ENCODE data around the gene GNG7.
A peak's percentile ranks its signal among the peaks of the same experiment; 100 is the strongest.
"Not testable (repeated sequence)": the region's sequence is repeated elsewhere in the genome, so short reads cannot be mapped to it uniquely, and the experiment has no call there.

Gene GNG7

GRCh38 chr19:2676823-2677222 is 25.7 kb downstream of the GNG7 start:
- Mint-ChIP-seq H3K4me3 (no peak overlapping the region), H3K9me3 (no peaks in the 10 kb centered on the region)
- no peak for ATAC-seq (replicated peaks; ENCODE audit: extremely low read depth, poor library complexity, severe bottlenecking)

GRCh38 chr19:2675892-2676291 is 26.6 kb downstream of the GNG7 start:
- H3K9me3 Mint-ChIP-seq, result no peaks in the 10 kb centered on the region
- no peak for ATAC-seq (replicated peaks; ENCODE audit: extremely low read depth, poor library complexity, severe bottlenecking)
- DNase-seq (ENCODE audit: low spot score in 2 of 2), result no peak
- H3K27me3 Mint-ChIP-seq, result peaks cover 26% of the 10 kb centered on the region
- H3K4me1 Mint-ChIP-seq, result no peaks in the 10 kb centered on the region
- H3K4me3 Mint-ChIP-seq, result no peak overlapping the region
- no peak overlapping the region for H3K27ac Mint-ChIP-seq (ENCODE audit: low read depth)
- H3K36me3 Mint-ChIP-seq (ENCODE audit: insufficient read depth), result no peaks in the 10 kb centered on the region

More at GRCh38 chr19:2676823-2677222, 25.7 kb downstream of the GNG7 start:
- no peak for DNase-seq (ENCODE audit: low spot score in 2 of 2)
- no peak overlapping the region for H3K27ac Mint-ChIP-seq (ENCODE audit: low read depth)
- H3K36me3 Mint-ChIP-seq (ENCODE audit: insufficient read depth), result no peaks in the 10 kb centered on the region
- no peaks in the 10 kb centered on the region for H3K4me1 Mint-ChIP-seq
- H3K27me3 Mint-ChIP-seq, result peaks cover 26% of the 10 kb centered on the region

- peaks cover 5% of the 10 kb centered on the region for H3K36me3 Mint-ChIP-seq (ENCODE audit: insufficient read depth)
- no peak for DNase-seq (ENCODE audit: low spot score in 2 of 2)
Observed at GRCh38 chr19:2670217-2670616, 32.3 kb downstream of the GNG7 start.

GRCh38 chr19:2668175-2668763 is 34.2 kb downstream of the GNG7 start:
- no peak for DNase-seq (ENCODE audit: low spot score in 2 of 2)
- Mint-ChIP-seq H3K4me3 (no peak overlapping the region), H3K27ac (ENCODE audit: low read depth) (no peak overlapping the region), H3K27me3 (peaks cover 17% of the 10 kb centered on the region), H3K4me1 (no peaks in the 10 kb centered on the region), H3K36me3 (ENCODE audit: insufficient read depth) (peaks cover 5% of the 10 kb centered on the region), H3K9me3 (no peaks in the 10 kb centered on the region)
- ATAC-seq (replicated peaks; ENCODE audit: extremely low read depth, poor library complexity, severe bottlenecking), result no peak

More at GRCh38 chr19:2670217-2670616, 32.3 kb downstream of the GNG7 start:
- Mint-ChIP-seq H3K4me3 (no peak overlapping the region), H3K4me1 (no peaks in the 10 kb centered on the region), H3K27ac (ENCODE audit: low read depth) (no peak overlapping the region), H3K27me3 (peaks cover 12% of the 10 kb centered on the region), H3K9me3 (no peaks in the 10 kb centered on the region)
- ATAC-seq (replicated peaks; ENCODE audit: extremely low read depth, poor library complexity, severe bottlenecking), result no peak

GRCh38 chr19:2667349-2667748 is 35.1 kb downstream of the GNG7 start:
- H3K4me3 Mint-ChIP-seq; H3K9me3 Mint-ChIP-seq; DNase-seq (ENCODE audit: low spot score in 2 of 2); H3K36me3 Mint-ChIP-seq (ENCODE audit: insufficient read depth); ATAC-seq (replicated peaks; ENCODE audit: extremely low read depth, poor library complexity, severe bottlenecking); H3K27ac Mint-ChIP-seq (ENCODE audit: low read depth); H3K4me1 Mint-ChIP-seq: not testable (repeated sequence)
- peaks cover 17% of the 10 kb centered on the region for H3K27me3 Mint-ChIP-seq

DNA sequence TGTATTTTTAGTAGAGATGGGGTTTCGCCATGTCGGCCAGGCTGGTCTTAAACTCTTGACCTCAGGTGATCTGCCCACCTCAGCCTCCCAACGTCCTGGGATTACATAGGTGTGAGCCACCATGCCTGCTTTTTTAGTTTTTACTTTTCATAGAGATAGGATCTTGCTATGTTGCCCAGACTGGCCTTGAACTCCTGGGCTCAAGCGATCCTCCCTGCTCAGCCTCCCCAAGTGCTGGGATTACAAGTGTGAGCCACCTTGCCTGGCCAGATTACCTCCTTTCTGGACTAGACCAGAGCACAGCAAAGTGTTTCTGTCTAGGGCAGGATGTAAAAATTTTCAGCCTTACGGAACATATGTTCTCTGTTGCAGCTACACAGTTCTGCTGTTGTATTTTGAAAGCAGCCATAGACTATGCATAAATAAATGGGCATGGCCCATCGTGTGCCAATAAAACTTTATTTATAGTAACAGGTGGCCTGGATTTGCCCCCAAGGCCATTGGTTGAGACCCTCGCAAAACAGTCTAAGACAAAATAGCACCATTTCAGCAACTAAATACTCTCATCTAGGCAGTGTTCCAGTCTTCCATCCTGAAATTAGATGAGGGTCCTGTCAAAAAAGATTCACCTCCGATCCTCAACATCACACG is 36.0 kb downstream of the GNG7 start:
- Mint-ChIP-seq H3K27me3 (peaks cover 17% of the 10 kb centered on the region), H3K4me3 (no peak overlapping the region), H3K9me3 (no peaks in the 10 kb centered on the region), H3K4me1 (no peaks in the 10 kb centered on the region), H3K27ac (ENCODE audit: low read depth) (no peak overlapping the region), H3K36me3 (ENCODE audit: insufficient read depth) (peaks cover 5% of the 10 kb centered on the region)
- ATAC-seq (replicated peaks; ENCODE audit: extremely low read depth, poor library complexity, severe bottlenecking), result no peak
- no peak for DNase-seq (ENCODE audit: low spot score in 2 of 2)

DNA sequence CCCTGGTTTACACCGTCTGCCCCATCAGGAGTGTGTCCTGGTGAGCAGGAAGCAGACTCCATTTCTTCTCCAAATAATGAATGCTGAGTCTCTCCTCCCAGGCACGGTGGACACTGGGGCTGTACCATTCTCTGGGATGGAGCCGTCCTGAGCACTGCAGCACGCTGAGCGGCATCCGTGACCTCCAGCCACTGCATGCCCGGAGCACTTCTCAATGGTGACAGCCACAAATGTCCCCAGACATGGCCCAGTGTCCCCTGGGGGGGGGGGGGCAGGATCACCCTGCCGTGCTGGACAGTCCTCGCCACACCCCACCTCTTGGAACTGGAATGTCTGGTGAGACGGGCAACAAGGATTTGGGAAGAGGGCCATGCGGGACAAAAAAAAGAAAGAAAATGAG is 37.4 kb downstream of the GNG7 start:
- no peaks in the 10 kb centered on the region for H3K9me3 Mint-ChIP-seq
- ATAC-seq (replicated peaks; ENCODE audit: extremely low read depth, poor library complexity, severe bottlenecking) (no peak), DNase-seq (ENCODE audit: low spot score in 2 of 2) (no peak)
- peaks cover 5% of the 10 kb centered on the region for H3K36me3 Mint-ChIP-seq (ENCODE audit: insufficient read depth)
- H3K27ac Mint-ChIP-seq (ENCODE audit: low read depth), result no peak overlapping the region
- H3K27me3 Mint-ChIP-seq, result peaks cover 17% of the 10 kb centered on the region
- H3K4me1 Mint-ChIP-seq, result no peaks in the 10 kb centered on the region
- no peak overlapping the region for H3K4me3 Mint-ChIP-seq

DNA sequence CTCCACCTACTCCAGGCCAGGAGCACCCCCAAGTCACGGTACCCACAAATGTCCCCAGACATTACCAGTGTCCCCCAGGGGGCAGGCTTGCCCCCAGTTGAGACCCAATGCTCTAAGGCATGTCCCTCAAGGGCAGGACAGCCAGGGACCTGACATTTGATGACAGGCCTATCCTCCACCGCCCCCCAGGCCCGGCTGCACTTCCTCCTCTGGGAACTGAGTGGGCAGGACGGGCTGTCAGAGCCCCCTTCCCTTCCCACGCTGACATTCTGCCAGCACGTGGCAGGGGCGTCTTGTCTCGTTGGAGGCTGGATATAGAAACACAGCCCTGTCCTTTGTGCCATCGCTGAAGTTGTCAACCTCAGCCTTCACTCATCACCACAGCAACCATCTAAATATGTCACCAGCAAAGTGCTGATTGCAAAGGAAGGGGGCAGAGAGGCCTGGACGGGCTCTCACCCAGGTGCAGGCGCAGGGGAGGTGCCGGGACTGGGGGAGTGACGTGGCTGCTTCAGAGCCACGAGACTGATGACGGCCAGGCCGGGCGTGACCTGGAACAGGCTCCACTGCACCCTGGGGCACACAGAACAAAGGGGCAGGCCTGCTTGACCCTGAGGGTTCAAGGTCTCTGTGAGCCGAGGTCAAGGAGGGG is 38.4 kb downstream of the GNG7 start:
- Mint-ChIP-seq H3K27me3 (peaks cover 17% of the 10 kb centered on the region), H3K4me1 (no peaks in the 10 kb centered on the region), H3K9me3 (no peaks in the 10 kb centered on the region), H3K36me3 (ENCODE audit: insufficient read depth) (peaks cover 5% of the 10 kb centered on the region), H3K4me3 (no peak overlapping the region), H3K27ac (ENCODE audit: low read depth) (peak overlapping the region; percentile 4)
- ATAC-seq (replicated peaks; ENCODE audit: extremely low read depth, poor library complexity, severe bottlenecking), result peak; percentile 36
- no peak for DNase-seq (ENCODE audit: low spot score in 2 of 2)

DNA sequence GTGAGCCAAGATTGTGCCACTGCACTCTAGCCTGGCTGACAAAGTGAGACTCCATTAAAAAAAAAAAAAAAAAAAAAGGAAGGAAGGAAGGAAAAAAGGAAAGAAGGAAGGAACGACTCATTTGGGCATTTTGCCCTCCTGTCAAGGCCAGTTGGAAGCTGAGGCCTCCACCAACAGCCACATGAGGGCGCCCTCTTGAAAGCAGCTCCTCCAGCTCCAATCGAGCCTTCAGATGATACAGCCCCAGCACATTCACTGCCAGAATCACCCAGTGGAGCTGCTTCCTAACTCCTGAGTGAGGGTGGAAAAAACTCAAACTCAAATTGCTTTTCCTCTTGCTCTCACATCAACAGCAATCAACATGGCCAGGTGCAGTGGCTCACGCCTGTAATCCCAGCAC is 40.9 kb downstream of the GNG7 start:
- ATAC-seq (replicated peaks; ENCODE audit: extremely low read depth, poor library complexity, severe bottlenecking) (no peak), DNase-seq (ENCODE audit: low spot score in 2 of 2) (no peak)
- Mint-ChIP-seq H3K27me3 (peaks cover 19% of the 10 kb centered on the region), H3K36me3 (ENCODE audit: insufficient read depth) (no peaks in the 10 kb centered on the region), H3K4me1 (no peaks in the 10 kb centered on the region), H3K4me3 (no peak overlapping the region), H3K27ac (ENCODE audit: low read depth) (no peak overlapping the region), H3K9me3 (no peaks in the 10 kb centered on the region)

- Mint-ChIP-seq H3K36me3 (ENCODE audit: insufficient read depth) (peaks cover 2% of the 10 kb centered on the region), H3K4me1 (no peaks in the 10 kb centered on the region), H3K9me3 (no peaks in the 10 kb centered on the region), H3K27ac (ENCODE audit: low read depth) (no peak overlapping the region), H3K4me3 (no peak overlapping the region), H3K27me3 (peaks cover 18% of the 10 kb centered on the region)
- ATAC-seq (replicated peaks; ENCODE audit: extremely low read depth, poor library complexity, severe bottlenecking) (no peak), DNase-seq (ENCODE audit: low spot score in 2 of 2) (no peak)
Observed at GRCh38 chr19:2659856-2660432, 42.5 kb downstream of the GNG7 start.

DNA sequence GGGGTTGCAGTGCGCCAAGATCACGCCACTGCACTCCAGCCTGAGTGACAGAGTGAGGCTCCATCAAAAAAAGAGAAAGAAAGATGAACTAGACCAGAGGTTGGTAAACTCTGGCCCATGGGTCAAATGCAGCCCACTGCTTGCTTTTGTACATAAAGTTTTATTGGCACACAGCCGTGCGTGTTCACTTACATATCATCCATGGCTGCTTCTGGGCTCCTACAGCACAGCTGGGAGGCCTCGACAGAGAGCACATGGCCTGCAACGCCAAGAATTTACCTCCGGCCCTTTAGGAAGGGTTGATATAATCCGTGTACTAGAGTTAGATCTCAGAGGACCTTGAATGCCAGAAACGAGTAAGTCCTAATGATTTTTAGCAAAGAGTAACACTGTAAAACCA is 46.0 kb downstream of the GNG7 start:
- peaks cover 36% of the 10 kb centered on the region for H3K27me3 Mint-ChIP-seq
- H3K36me3 Mint-ChIP-seq (ENCODE audit: insufficient read depth), result peaks cover 2% of the 10 kb centered on the region
- ATAC-seq (replicated peaks; ENCODE audit: extremely low read depth, poor library complexity, severe bottlenecking), result no peak
- H3K4me3 Mint-ChIP-seq, result no peak overlapping the region
- DNase-seq (ENCODE audit: low spot score in 2 of 2), result no peak
- H3K9me3 Mint-ChIP-seq, result no peaks in the 10 kb centered on the region
- no peak overlapping the region for H3K27ac Mint-ChIP-seq (ENCODE audit: low read depth)
- no peaks in the 10 kb centered on the region for H3K4me1 Mint-ChIP-seq

DNA sequence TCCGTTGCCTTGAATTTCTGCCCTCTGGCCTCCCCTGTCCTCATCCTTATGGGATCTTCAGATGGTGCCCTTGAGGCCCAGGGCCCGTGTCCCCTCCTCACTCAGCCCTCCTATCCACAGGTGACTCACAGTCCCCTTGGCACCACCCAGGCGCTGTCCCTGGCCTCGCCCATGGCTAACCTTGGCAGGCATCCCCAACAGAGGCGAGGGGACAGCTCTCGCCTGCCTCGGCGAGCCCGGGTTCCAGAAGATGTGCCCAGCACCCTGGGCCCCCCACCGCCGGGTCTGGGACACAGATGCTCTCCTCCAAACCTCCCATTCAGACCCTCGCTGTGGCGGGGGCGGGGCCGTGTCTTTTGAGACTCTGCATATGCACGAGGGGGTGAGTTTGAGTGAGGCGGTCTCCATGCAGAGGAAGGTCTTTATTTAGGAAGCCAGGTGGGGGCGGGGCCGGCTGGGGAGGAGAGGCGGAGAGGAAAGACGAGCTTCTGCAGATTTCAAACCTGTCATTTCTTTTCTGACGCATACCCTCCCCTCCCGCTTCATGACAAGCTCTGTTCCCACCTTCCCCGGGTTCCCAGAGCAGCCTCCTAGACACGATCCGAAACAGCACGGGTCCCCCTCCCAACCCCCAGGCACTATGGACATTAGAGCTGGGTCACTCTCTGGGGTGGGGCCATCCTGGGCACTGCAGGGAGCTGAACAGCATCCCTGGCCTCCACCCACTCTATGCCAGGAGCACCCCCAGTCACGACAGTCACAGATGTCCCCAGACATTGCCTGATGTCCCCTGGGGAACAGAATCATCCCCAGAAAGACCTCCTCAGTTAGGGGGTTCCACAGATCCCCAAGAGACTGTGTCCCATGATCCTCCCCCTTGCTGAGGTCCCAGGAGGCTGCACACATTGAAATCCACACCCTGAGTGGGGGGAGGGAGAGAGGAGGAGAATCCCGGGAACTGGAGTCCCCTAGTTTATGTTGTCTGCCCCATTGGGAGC is 48.5 kb downstream of the GNG7 start:
- peaks cover 3% of the 10 kb centered on the region for H3K36me3 Mint-ChIP-seq (ENCODE audit: insufficient read depth)
- no peak for DNase-seq (ENCODE audit: low spot score in 2 of 2)
- H3K4me1 Mint-ChIP-seq, result no peaks in the 10 kb centered on the region
- peaks cover 36% of the 10 kb centered on the region for H3K27me3 Mint-ChIP-seq
- H3K9me3 Mint-ChIP-seq, result no peaks in the 10 kb centered on the region
- ATAC-seq (replicated peaks; ENCODE audit: extremely low read depth, poor library complexity, severe bottlenecking), result no peak
- H3K4me3 Mint-ChIP-seq, result no peak overlapping the region
- no peak overlapping the region for H3K27ac Mint-ChIP-seq (ENCODE audit: low read depth)

Data from central memory CD8-positive, alpha-beta T cell (primary cell).